GM10266 (cell line): Measurements from ENCODE around the gene H2AZ1.
"Not testable (repeated sequence)": the region's sequence is repeated elsewhere in the genome, so short reads cannot be mapped to it uniquely, and the experiment has no call there.

Experiments
- DNase-seq: peaks from one replicate; pipeline ENCODE4 v3.0.0; 2012; ENCODE audit errors: extremely low spot score
- TF ChIP-seq, protein P1 (sequence below): IDR thresholded peaks from 2 replicates; pipeline ENCODE4 v1.5.1; 2012; ENCODE audit warnings: mild to moderate bottlenecking, low read depth; ENCODE audit not compliant: control insufficient read depth, insufficient read depth; ENCODE audit errors: missing control alignments

The H2AZ1 gene

DNA sequence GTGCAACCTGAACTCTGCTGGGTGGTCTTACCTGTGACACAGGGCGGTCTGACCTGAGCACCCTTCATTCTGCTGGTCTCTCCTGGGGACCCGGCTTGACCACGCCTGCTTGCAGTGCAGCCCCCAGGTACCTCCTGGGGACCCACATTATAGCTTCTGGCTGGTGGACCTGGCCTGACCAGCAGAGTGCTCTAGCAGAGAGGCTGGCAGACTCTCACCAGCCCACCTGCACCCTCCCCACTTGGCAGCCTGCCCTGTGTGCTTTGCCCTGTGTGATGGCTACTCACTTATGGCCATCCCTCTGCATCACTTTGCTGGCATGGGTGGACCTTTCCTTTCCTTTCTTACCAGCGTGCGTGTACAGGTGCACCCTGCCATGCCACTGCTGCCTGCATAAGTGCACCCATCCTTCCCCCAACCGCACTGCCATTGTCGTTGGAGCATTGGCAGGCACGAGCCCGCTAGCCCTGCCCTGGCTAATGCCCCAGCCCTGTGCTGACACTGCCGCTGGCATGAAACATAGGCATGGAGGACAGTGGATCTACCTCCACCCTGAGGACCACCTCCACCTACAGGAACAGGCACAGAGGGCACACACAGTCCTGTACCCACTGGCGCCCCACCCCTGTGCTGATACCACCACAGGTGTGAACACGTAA is 21.5 kb upstream of the H2AZ1 start:
- TF ChIP-seq, protein P1, sequence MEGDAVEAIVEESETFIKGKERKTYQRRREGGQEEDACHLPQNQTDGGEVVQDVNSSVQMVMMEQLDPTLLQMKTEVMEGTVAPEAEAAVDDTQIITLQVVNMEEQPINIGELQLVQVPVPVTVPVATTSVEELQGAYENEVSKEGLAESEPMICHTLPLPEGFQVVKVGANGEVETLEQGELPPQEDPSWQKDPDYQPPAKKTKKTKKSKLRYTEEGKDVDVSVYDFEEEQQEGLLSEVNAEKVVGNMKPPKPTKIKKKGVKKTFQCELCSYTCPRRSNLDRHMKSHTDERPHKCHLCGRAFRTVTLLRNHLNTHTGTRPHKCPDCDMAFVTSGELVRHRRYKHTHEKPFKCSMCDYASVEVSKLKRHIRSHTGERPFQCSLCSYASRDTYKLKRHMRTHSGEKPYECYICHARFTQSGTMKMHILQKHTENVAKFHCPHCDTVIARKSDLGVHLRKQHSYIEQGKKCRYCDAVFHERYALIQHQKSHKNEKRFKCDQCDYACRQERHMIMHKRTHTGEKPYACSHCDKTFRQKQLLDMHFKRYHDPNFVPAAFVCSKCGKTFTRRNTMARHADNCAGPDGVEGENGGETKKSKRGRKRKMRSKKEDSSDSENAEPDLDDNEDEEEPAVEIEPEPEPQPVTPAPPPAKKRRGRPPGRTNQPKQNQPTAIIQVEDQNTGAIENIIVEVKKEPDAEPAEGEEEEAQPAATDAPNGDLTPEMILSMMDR = no peak
- no peak for DNase-seq

DNA sequence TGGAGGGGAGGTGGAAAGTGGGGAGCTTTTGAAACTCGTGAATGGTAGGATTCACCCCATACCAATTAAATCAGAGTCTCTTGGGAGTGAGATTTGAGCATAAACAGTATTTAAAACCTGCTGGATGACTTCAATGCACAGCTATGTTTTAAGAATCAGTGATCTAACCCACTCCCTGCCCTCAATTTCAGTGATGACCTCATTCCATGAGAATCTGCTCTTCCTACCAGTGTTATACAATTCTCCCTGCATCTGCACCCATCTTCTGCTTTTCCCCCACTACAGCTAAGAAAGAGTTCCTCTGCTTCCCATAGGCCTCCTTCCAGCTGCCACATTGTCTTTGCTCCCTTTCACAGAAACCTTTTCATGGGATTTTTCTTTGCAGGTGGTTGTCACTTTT is 18.3 kb upstream of the H2AZ1 start:
- TF ChIP-seq, protein P1 = no peak
- no peak for DNase-seq

DNA sequence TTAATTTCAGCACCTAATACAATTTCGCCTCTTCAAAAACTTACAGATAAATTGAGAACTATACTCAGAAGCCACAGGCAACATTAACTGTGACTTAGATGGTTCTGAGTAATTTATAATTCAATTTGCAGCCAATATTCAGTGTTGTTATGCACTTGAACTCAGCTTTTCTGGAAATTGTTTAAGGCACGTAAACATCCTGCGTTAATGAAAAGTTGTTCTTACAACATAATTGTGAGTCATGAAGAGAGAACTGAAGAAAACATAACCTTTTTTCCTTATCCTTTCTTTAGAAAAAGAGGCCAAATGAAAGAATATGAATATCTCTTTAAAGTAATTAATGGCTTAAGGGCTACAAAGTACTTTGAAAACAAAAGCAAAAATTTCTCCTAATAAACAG is 16.6 kb upstream of the H2AZ1 start:
- no peak for DNase-seq
- TF ChIP-seq, protein P1 = no peak

DNA sequence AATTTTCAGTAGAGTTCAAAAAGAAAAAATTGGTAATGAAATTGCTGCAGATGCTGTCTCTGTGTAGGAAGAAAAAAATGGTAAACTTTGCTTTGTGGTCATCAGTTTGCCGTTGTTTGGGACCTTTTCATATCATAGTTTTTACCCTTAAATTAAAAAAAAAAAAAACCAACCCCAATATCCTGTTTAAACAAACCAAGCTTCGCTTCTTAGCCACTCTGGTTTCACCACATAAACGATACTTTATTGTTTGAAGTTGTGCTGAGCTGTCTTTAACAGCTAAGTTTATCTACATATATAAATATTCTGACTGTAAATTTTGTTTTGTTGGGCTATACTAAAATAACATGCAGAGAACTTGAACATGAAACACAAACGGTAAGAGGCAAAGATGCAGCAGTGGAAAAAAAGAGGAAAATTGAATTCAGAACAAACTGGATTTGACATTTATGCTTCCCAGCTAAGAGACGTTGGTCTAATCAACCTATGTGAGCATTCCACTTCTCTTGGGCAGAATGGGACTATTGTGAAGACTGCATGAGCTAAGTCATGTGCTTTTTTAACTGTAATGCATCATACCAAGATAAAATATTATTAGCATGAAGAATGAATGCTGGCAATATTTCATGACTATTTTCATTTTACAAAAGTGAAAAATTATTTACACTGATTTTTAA is 15.7 kb upstream of the H2AZ1 start:
- TF ChIP-seq, protein P1 = no peak
- DNase-seq = no peak

DNA sequence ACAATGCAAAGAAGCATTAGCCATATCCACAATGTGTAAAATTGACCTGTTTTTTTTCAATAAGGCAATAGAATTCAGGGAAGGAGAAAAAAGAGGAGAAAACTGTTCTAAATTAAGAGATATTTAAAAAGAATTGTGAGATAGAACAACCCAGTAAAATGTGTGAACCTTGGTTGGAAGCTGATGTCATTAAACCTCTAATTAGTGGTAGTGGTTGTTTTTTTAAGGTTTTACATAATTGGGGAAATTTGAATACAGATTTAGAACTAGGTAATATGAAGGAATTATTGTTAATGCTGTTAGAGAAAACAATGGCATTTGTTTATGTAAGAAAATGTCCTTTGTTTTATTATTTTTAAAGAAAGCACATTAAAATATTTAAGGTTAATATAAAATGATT is 15.1 kb upstream of the H2AZ1 start:
- DNase-seq = no peak
- TF ChIP-seq, protein P1 = no peak

DNA sequence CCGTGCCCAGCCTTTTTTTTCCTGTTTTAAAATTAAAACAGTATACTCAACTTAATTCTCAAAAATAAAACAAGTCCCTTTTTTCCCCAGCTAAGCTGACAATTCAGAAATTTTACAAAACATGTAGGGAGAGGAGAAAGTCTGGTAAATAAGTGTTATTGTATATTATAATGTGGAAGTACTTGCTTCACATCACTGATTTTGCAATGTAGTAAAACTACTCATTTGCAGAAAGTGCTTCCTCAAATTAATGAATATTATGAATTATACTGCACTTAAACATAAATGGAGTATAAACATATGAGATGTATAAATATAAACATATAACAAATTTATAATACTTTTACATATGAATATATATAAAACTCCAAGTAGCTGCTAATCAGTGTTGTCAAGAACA is 11.6 kb upstream of the H2AZ1 start:
- DNase-seq = no peak
- TF ChIP-seq, protein P1 = no peak

DNA sequence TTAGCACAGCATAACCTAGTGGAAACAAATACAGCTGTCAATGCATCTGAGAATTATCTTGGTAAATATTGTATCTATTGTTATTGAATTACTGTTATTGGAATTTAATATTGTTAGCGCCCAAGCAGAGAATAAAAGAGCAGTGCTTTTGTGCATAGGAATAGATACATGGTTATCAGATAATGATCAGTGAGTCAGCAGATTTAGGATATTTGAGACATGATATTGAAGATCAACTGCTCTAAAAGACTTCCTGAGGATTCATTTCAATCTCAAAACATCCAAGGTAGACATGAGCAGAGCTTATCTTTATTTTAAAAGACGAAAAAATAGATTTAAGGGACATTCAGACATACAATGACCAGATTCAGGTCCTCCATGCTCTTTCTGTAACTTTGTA is 10.6 kb upstream of the H2AZ1 start:
- DNase-seq = no peak
- TF ChIP-seq, protein P1 = no peak

DNA sequence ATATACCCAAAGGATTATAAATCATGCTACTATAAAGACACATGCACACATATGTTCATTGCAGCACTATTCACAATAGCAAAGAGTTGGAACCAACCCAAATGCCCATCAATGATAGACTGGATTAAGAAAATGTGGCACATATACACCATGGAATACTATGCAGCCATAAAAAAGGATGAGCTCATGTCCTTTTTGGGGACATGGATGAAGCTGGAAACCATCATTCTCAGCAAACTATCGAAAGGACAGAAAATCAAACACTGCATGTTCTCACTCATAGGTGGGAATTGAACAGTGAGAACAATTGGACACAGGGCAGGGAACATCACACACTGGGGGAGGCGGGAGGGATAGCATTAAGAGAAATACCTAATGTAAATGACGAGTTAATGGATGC is 8.1 kb upstream of the H2AZ1 start:
- not testable (repeated sequence) for DNase-seq
